Dermis microvascular lymphatic vessel endothelial cell (primary cell): Measurements from ENCODE around the gene ZC3H13. TPM values are rescaled to one million over a fixed set of nuclear protein-coding genes. Genes with fewer than 3 reads are reported as not detected.

ENCODE experiments used
- DNase-seq, 2 donors: peaks; one replicate each; pipeline versions ENCODE4 v3.0.0 to v3.0.0-alpha.2; 2010; ENCODE audit warnings: low read depth in 2 of 2
- total RNA-seq: library from RNA; depleted of rRNA; stranded (reverse); fragments of >200 nt; gene quantifications from 2 replicates; pipeline ENCODE4 v1.2.1, GENCODE V29; 2014

The ZC3H13 gene
- total RNA-seq, 1 donor from 2014 or later, result 7.3 TPM

DNA sequence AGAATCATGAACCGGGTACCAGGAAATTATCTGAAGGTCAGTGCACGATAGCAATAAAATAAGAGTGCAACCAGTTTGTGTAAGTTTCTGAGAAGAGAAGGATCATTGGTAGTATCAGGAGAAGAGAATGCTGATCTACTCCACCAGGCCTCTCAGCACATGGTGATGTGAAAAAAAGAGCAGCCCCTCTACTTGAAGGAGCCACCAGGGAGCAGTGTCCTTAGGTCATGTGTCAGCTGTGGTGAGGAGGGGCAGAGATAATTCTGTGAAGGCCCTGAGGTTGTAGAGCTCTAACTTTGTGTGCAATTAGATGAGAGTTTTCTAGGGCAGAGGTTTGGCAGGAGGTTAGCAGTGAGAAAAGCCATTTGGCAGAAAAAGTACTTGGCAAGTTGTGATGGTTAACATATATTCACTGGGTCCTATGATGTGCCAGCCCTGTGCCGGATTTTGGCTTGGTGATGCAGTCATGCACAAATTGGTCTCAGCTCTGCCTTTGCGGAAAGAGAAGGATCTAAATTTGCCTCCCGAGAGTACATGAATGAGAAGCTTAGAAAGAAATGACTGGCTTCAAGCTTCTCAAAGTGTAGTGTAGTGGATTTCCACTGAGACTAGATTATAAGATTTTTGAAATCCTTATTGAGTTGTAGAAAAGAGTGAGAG, 19.2 kb upstream of the ZC3H13 start:
- DNase-seq, result no peak

- no peak for DNase-seq
These were observed 10.7 kb upstream of the ZC3H13 start for GRCh38 chr13:46063292-46063691.

DNA sequence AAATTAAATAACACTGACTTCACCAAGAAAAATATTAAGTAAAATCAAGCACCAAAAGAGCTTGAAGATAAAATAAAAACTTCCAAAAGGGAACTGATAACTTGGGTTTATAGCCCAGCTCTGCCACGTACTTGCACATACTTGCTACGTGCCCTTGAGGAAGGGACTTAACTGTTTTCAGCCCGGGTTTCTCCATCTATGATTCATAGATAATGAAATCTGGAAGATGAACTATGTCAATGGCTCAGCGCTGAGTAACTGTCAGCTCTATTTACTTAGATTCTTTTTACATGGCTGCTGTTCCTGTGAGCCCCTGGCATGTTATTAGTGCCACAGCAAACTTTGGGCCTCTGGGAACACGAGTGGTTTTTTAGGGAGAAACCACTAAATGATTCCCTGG, 9.6 kb upstream of the ZC3H13 start:
- DNase-seq, result no peak

- DNase-seq, result no peak
These were observed 6.9 kb upstream of the ZC3H13 start for GRCh38 chr13:46059405-46059804.

- no peak for DNase-seq
These were observed 5.7 kb upstream of the ZC3H13 start for GRCh38 chr13:46058268-46058667.

- no peak for DNase-seq
These were observed 4.9 kb upstream of the ZC3H13 start for GRCh38 chr13:46057256-46058015.

- no peak for DNase-seq
These were observed 841 bp upstream of the ZC3H13 start for GRCh38 chr13:46053162-46054012.

DNA sequence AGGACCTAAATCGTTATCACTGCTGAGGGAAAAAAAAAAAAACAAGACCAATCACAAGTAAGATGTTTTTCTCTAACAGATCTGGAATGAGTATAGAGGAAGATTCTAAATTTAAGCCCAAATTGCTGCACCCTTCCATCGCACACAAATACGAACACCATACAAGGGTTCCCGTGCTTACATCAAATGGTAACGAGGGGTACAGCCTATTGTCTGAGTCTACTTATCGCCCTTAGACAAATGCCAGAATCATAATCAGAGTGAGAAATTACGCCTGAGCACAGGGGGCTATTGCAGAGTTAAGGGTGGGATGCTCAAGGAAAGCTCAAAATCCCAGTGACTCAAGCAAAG, 603 bp downstream of the ZC3H13 start:
- DNase-seq, result no peak

- no peak for DNase-seq
These were observed 1.8 kb downstream of the ZC3H13 start for GRCh38 chr13:46050771-46051170.

DNA sequence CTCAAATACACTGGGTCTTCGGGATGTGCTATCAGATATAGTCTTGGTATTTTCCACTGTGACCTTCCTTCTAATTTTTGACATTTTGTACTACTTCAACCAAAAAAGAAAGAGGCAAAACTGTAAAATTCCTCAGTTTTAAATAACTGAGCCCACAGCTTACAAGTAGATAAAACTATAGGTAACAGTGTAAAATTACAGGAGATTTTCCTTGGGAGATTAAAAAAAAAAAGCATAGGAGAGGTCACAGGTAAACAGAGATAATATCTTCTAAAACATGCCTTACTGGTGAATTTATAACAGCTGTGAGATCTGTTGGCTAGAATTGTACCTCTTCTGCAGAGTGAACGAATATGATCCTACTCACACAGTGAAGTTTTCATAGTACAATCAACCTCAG, 7.1 kb downstream of the ZC3H13 start:
- no peak for DNase-seq

DNA sequence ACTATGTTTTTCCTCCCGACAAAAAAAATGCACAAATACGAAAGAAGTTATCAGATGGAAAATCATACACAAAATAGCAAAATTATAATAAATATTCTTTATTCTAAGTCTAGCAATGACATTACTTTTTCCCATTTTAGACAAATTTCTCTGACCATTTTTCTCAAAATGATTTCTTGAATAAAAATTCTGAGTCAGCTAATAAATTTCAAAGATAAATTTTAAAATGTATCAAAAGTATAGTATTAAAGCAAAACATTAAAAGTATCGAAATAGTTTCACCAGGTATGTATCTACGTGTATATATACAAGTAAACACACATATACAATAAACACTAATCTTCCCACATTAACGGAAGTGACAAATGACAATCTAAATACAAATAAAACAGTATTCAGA, 8.9 kb downstream of the ZC3H13 start:
- no peak for DNase-seq

DNA sequence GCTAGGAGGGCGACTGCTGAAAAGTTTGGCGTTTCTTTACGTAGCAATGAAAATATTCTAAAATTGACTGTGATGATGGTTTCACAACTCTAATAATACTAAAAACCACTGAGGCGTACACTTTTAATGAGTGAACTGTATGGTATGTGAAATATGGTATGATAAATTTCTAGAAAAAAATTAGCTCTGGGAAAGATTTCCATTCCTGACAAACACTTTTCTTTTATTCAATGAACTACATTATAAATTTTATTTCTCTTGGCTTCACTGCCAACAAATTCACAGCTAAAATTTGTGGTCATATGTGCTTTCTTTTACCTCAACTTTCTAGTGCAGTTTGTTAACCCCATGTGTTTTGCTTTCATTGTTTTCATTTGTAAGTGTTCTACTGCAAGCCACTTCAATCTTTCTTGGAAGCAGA, 11.1 kb downstream of the ZC3H13 start:
- no peak for DNase-seq

DNA sequence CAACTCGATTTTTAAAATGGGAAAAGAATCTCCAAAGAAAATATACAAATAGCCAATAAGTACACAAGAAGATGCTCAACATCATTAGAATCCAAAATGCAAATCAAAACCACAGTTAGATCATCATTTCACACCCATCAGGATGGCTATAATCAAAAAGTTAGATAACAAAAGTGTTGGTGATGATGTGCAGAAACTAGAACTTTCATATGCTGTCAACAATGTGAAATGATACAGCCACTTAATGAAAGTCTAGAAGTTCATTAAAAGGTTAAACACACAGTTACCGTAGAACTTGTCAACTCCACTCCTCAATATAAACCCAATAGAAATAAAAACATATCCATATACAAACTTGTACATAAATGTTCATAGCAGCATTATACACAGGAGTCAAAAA, 11.8 kb downstream of the ZC3H13 start:
- no peak for DNase-seq

- DNase-seq, result no peak
These were observed 12.9 kb downstream of the ZC3H13 start for GRCh38 chr13:46039411-46040182.

GRCh38 chr13:46038296-46038695, 14.2 kb downstream of the ZC3H13 start:
- no peak for DNase-seq

GRCh38 chr13:46035066-46035465, 17.5 kb downstream of the ZC3H13 start:
- DNase-seq, result no peak

GRCh38 chr13:46032341-46032740, 20.2 kb downstream of the ZC3H13 start:
- no peak for DNase-seq

DNA sequence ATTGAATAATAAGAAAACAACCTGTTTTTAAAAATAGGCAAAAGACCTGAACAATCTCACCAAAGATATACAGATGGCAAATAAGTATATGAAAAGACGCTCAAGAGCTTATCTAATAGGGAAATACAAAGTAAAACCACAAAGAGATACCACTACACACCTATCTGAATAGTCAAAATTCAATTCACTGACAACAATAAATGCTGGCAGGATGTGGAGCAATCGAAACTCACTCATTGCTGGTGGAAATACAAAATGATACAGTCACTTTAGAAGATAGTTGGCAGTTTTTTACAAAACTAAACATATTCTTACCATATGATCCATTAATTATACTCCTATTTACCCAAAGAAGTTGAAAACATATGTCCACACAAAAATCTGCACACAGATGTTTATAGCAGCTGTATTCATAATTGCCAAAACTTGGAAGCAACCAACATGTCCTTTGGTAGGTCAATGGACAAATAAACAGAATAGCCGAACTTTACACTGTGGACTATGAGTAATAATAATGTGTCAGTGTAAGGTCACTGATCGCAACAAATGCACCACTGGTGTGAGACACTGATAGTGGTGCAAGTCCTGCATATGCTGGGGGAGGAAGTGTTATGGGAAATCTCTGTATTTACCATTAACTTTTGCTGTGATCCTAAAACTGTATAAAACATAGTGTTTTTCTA, 20.8 kb downstream of the ZC3H13 start:
- no peak for DNase-seq

- DNase-seq, result no peak
These were observed 27.4 kb downstream of the ZC3H13 start for GRCh38 chr13:46025157-46025556.

DNA sequence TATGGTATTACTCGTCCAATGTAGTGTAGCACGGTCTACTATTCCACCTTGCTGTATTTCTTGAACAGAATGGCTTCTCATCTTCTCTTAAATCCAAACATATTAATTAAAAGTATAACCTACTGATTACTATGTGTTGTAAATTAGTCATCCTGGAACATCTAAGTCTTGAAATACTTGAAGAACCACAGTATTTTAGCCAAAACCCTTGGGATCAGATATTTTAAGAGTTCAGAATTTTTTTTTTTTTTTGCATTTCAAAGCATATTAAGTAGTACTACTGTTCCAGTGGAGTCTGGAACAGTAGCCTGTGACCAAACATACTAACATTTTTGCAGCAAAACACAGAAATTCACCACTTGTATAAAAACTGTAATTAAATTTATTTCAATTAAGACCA, 30.1 kb downstream of the ZC3H13 start:
- DNase-seq, result no peak

GRCh38 chr13:46016216-46016615, 36.3 kb downstream of the ZC3H13 start:
- DNase-seq, result no peak
